HepG2 (cell line): ENCODE results near the gene ANKZF1. TPM values are rescaled to one million over a fixed set of nuclear protein-coding genes. Genes with fewer than 3 reads are reported as not detected.
A peak's percentile ranks its signal among the peaks of the same experiment; 100 is the strongest.

Experiments
- ATAC-seq: fragments of 200-7000 bp; cut with Tn5 transposase; 3 replicates; pipeline ENCODE4 v1.9.1; 2020; ENCODE audit warnings: mild to moderate bottlenecking, moderate library complexity
- BruUV-seq: library from RNA; stranded (reverse); fragments of 400-500 nt; replicated peaks from 2 replicates; lab custom pipeline; 2021; lab: Mats Ljungman, UMichigan
- CTCF ChIA-PET: fragments of 300-600 bp; formaldehyde crosslinking; extraction: SDS; loops from one replicate; lab custom pipeline; 2021; ENCODE audit warnings: low total read pairs, inconsistent platforms, low intra/inter-chr PET ratio; lab: Yijun Ruan, JAX
- POLR2A ChIA-PET: fragments of 350-600 bp; sonication (Branson Sonifier 250); formaldehyde crosslinking; loops from one replicate; lab custom pipeline; 2020; ENCODE audit warnings: antibody characterized with exemption, inconsistent platforms; lab: Yijun Ruan, JAX
- DNase-seq: peaks from one replicate; pipeline ENCODE4 v3.0.0-alpha.2; 2015; ENCODE audit warnings: low spot score
- FAIRE-seq: peaks from 3 replicates; lab custom pipeline; 2011; peaks lifted over from hg19 to GRCh38; lab: Jason Lieb, UNC
- H2AFZ ChIP-seq: one replicate; pipeline ENCODE4 v1.6.1; 2011; ENCODE audit warnings: low read length, inconsistent platforms
- H3K27ac ChIP-seq: fragments of 300-600 bp; 3 replicates; pipeline ENCODE4 v1.8.0; 2011; ENCODE audit warnings: mixed run types, mild to moderate bottlenecking, mixed read lengths, low read length, inconsistent platforms; ENCODE audit not compliant: insufficient read depth; ENCODE audit errors: extremely low read length
- H3K27me3 ChIP-seq, 2 experiments: fragments of 200-600 bp in 1 of 2; 2 replicates in 1 of 2; 3 replicates in 1 of 2; pipeline versions ENCODE4 v1.6.0 to v1.8.0; 2011; ENCODE audit warnings: low read length in 2 of 2, mild to moderate bottlenecking in 2 of 2, moderate library complexity in 2 of 2, inconsistent platforms in 1 of 2; ENCODE audit not compliant: insufficient read depth in 2 of 2, control insufficient read depth in 1 of 2
- H3K36me3 ChIP-seq, 2 experiments: fragments of 200-600 bp in 1 of 2; replicated peaks in 1 of 2; 2 replicates in 1 of 2; 3 replicates in 1 of 2; pipeline versions ENCODE4 v1.5.1 to v1.8.0; 2011; ENCODE audit warnings: low read length in 2 of 2, inconsistent platforms in 1 of 2; ENCODE audit not compliant: insufficient read depth in 2 of 2, control insufficient read depth in 1 of 2
- H3K4me1 ChIP-seq: 2 replicates; pipeline ENCODE4 v1.5.1; 2012; ENCODE audit warnings: low read length, inconsistent platforms; ENCODE audit not compliant: insufficient read depth
- H3K4me2 ChIP-seq: 2 replicates; pipeline ENCODE4 v1.6.0; 2011; ENCODE audit warnings: low read depth, low read length, inconsistent platforms
- H3K4me3 ChIP-seq, 3 experiments: fragments of 200-600 bp in 1 of 3; sonication (generic), shearing (Covaris generic) in 1 of 3; replicated peaks in 1 of 3; 2 replicates each; pipeline ENCODE4 v1.5.1; 2011 to 2016; ENCODE audit warnings: low read length in 3 of 3, inconsistent platforms in 2 of 3, low read depth in 2 of 3, mild to moderate bottlenecking in 2 of 3, control low read depth in 1 of 3, mixed read lengths in 1 of 3; ENCODE audit not compliant: insufficient read depth in 1 of 3
- H3K79me2 ChIP-seq: one replicate; pipeline ENCODE4 v1.6.1; 2011; ENCODE audit warnings: low read length, inconsistent platforms; ENCODE audit not compliant: insufficient read depth
- H3K9ac ChIP-seq: 2 replicates; pipeline ENCODE4 v1.6.0; 2011; ENCODE audit warnings: mild to moderate bottlenecking, low read depth, low read length, inconsistent platforms; ENCODE audit not compliant: insufficient read depth
- H3K9me3 ChIP-seq: 2 replicates; pipeline ENCODE4 v1.5.1; 2012; ENCODE audit warnings: mild to moderate bottlenecking, low read length
- H4K20me1 ChIP-seq: 2 replicates; pipeline ENCODE4 v1.6.0; 2011; ENCODE audit warnings: inconsistent platforms, mild to moderate bottlenecking, low read length, moderate library complexity; ENCODE audit not compliant: insufficient read depth
- HDAC1 ChIP-seq: sonication (generic); formaldehyde crosslinking; IDR thresholded peaks from 2 replicates; pipeline ENCODE4 v1.5.1; 2020; ENCODE audit warnings: mild to moderate bottlenecking, missing genetic modification reagents
- HINFP ChIP-seq: sonication (generic); formaldehyde crosslinking; IDR thresholded peaks from 2 replicates; pipeline ENCODE4 v1.4.0; 2020; ENCODE audit warnings: low read depth, mild to moderate bottlenecking, missing genetic modification reagents
- JUND ChIP-seq: sonication (generic); formaldehyde crosslinking; IDR thresholded peaks from 2 replicates; pipeline ENCODE4 v1.8.0; 2022; ENCODE audit warnings: mild to moderate bottlenecking, missing genetic modification reagents
- KIAA2018 ChIP-seq: sonication (generic); formaldehyde crosslinking; IDR thresholded peaks from 2 replicates; pipeline ENCODE4 v1.5.0; 2020; ENCODE audit warnings: mild to moderate bottlenecking, missing genetic modification reagents, borderline replicate concordance
- LCORL ChIP-seq, 2 experiments: fragments of 450-650 bp in 1 of 2; sonication (generic) in 1 of 2; formaldehyde crosslinking in 1 of 2; IDR thresholded peaks; 2 replicates each; pipeline versions ENCODE4 v1.5.0 to v1.6.1; 2017 to 2020; ENCODE audit warnings: antibody characterized with exemption in 1 of 2, missing genetic modification reagents in 1 of 2
- MIER3 ChIP-seq: IDR thresholded peaks from 2 replicates; pipeline ENCODE4 v1.6.1; 2016; ENCODE audit warnings: missing compliant biosample characterization, borderline replicate concordance
- POLR2A ChIP-seq, 2 experiments: IDR thresholded peaks; 2 replicates each; pipeline ENCODE4 v1.6.1; 2011; ENCODE audit warnings: low read depth in 2 of 2, low read length in 2 of 2, mild to moderate bottlenecking in 1 of 2, moderate library complexity in 1 of 2; ENCODE audit not compliant: insufficient read depth in 1 of 2
- SAFB2 ChIP-seq: sonication (generic); formaldehyde crosslinking; IDR thresholded peaks from 2 replicates; pipeline ENCODE4 v1.5.1; 2020; ENCODE audit warnings: missing genetic modification reagents, low read depth, mild to moderate bottlenecking, borderline replicate concordance
- TEAD2 ChIP-seq: sonication (generic); formaldehyde crosslinking; IDR thresholded peaks from 2 replicates; pipeline ENCODE4 v1.9.0; 2021; ENCODE audit warnings: missing genetic modification reagents
- ZKSCAN5 ChIP-seq: sonication (generic); formaldehyde crosslinking; IDR thresholded peaks from 2 replicates; pipeline ENCODE4 v1.5.1; 2020; ENCODE audit warnings: mild to moderate bottlenecking, missing genetic modification reagents
- ZNF138 ChIP-seq: sonication (generic); formaldehyde crosslinking; IDR thresholded peaks from 2 replicates; pipeline ENCODE4 v1.5.0; 2020; ENCODE audit warnings: mild to moderate bottlenecking, low read depth, missing genetic modification reagents
- ZNF572 ChIP-seq: sonication (generic); formaldehyde crosslinking; IDR thresholded peaks from 2 replicates; pipeline ENCODE4 v1.5.1; 2020; ENCODE audit warnings: mild to moderate bottlenecking, missing genetic modification reagents
- WGBS: methylation state at CpG from one replicate; pipeline ENCODE4 v1.1.6; 2017; ENCODE audit warnings: low lambda C conversion rate; 5-methylcytosine and 5-hydroxymethylcytosine counted together
- in situ Hi-C: cut with HindIII; loops from 2 replicates; pipeline ENCODE4 v1.10.0; 2017; ENCODE audit warnings: low pct_unique_long_range_greater_than_20kb; ENCODE audit not compliant: extremely low pct_ligation_motif_present
- intact Hi-C: fragments of 100-400 bp; cut with micrococcal nuclease; formaldehyde crosslinking; loops from one replicate; pipeline ENCODE4 v1.10.0; 2022; ENCODE audit not compliant: unreplicated experiment
- polyA plus RNA-seq, 8 experiments: library from polyadenylated mRNA; depleted of rRNA in 3 of 8; stranded (reverse) in 7 of 8; unstranded in 1 of 8; fragments of >200 nt; fragmentation: Illumina TruSeq in 4 of 8; extraction: Trizol in 4 of 8; gene quantifications; 2 replicates each; pipeline versions ENCODE4 v1.2.1 to v1.2.3, GENCODE V29; 2011 to 2016; ENCODE audit warnings: low read depth in 4 of 8, missing spikeins in 1 of 8, mixed read lengths in 1 of 8; ENCODE audit not compliant: insufficient read depth in 1 of 8
- total RNA-seq, 5 experiments: library from RNA; depleted of rRNA; stranded (reverse); fragments of >200 nt; fragmentation: Illumina TruSeq; extraction: Trizol; gene quantifications; 2 replicates each; pipeline ENCODE4 v1.2.3, GENCODE V29; 2016; ENCODE audit warnings: low read depth in 1 of 5
- TF ChIP-seq, protein P1 (sequence below): sonication (generic); formaldehyde crosslinking; IDR thresholded peaks from 2 replicates; pipeline ENCODE4 v1.4.0; 2020; ENCODE audit warnings: mild to moderate bottlenecking, missing genetic modification reagents

Gene ANKZF1
- total and polyA plus RNA-seq, 2 of the 13 experiments (the other 11 are each of a cell fraction or from before 2014, with no cell fraction given) = 25.3 to 128 TPM

DNA sequence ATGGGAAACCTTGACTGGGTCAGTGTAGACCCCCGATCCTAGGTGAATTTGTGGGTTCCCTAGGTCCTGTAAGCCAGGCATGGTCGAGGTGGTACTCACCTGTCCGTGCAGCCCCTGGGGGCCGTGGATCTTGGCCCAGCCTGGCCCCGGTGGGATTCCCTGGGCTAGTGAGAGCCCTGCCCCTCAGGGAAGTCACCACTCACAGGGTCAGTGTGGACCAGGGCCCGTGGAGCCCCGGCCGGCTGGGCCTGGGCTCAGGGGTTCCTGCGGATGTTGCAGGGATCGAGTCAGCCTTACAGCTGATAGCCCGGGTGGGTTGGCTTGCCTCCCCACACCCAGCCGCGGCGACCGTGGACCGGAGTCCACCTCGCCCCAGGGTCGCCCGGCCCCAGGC is 698 bp upstream of the ANKZF1 start:
- peak; percentile 68 for ATAC-seq
- no peak for TF ChIP-seq TEAD2
- TF ChIP-seq, protein P1, sequence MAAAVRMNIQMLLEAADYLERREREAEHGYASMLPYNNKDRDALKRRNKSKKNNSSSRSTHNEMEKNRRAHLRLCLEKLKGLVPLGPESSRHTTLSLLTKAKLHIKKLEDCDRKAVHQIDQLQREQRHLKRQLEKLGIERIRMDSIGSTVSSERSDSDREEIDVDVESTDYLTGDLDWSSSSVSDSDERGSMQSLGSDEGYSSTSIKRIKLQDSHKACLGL = peak; percentile 80
- peak in 1 of 2 experiments; percentile 61; a peak in 2 of 4 replicates for TF ChIP-seq POLR2A (IDR thresholded peaks at IDR 0.05; ENCODE audit: insufficient read depth in 1 of 2, low read depth in 2 of 2, low read length in 2 of 2)
- no peak for TF ChIP-seq HINFP (CRISPR knock-in tag)
- TF ChIP-seq SAFB2 (CRISPR knock-in tag) = peak; percentile 9; the same call in 1 of the 2 replicates
- 0 out of 2 replicates have a peak, but pooled peaks have one; percentile 36 for TF ChIP-seq ZKSCAN5
- no peak for TF ChIP-seq KIAA2018 (CRISPR knock-in tag)
- no peak for TF ChIP-seq MIER3
- TF ChIP-seq LCORL (IDR thresholded peaks at IDR 0.05) = no peak
- 0 out of 2 replicates have a peak, but pooled peaks have one; percentile 13 for TF ChIP-seq LCORL (CRISPR knock-in tag; IDR thresholded peaks at IDR 0.05)
- TF ChIP-seq ZNF572 (CRISPR knock-in tag) = 0 out of 2 replicates have a peak, but pooled peaks have one; percentile 79
- TF ChIP-seq HDAC1 (CRISPR knock-in tag) = no peak
- 0 out of 2 replicates have a peak, but pooled peaks have one; percentile 9 for TF ChIP-seq JUND (CRISPR knock-in tag)
- TF ChIP-seq ZNF138 = peak; percentile 45; the same call in 1 of the 2 replicates

More for the DNA sequence above, 698 bp upstream of the ANKZF1 start:
- POLR2A ChIA-PET = interaction anchor here (1.0 to 6.6 kb wide), 17 partner anchors 10 to 159 kb away, joined by 3 to 80 read pairs (median 7); partner anchors contain the start of genes ABCB6, CNPPD1, DNAJB2 and DNPEP
- no peak overlapping the region for H2AFZ ChIP-seq
- no peaks in the 10 kb centered on the region for H4K20me1 ChIP-seq
- H3K27ac ChIP-seq = peak overlapping the region; percentile 81
- peaks cover 39% of the 10 kb centered on the region for H3K4me1 ChIP-seq
- peaks cover 51% of the 10 kb centered on the region for H3K79me2 ChIP-seq
- H3K9me3 ChIP-seq = no peaks in the 10 kb centered on the region
- H3K4me2 ChIP-seq = peak overlapping the region; percentile 91
- H3K27me3 ChIP-seq = no peaks in the 10 kb centered on the region; a peak in 1 of 5 replicates
- no peak for DNase-seq
- in situ Hi-C loops = no loop called here
- H3K36me3 ChIP-seq = peaks cover 32 to 55% of the 10 kb centered on the region in 2 experiments
- BruUV-seq = no TSS peak
- 1% methylated on average over 12 of the region's 19 CpGs for WGBS
- intact Hi-C loops = loop anchor here (1.0 kb wide), 5 partner anchors 11 to 66 kb away; partner anchors contain the start of genes ABCB6, GLB1L, STK16 and ZFAND2B
- peak overlapping the region; percentile 91 to 93 (median 93) for H3K4me3 ChIP-seq
- peak overlapping the region; percentile 91 for H3K9ac ChIP-seq
- CTCF ChIA-PET = interaction anchor here (1.2 to 2.3 kb wide), 2 partner anchors 66 to 70 kb away, joined by 3 to 15 read pairs; no protein-coding TSS in a partner anchor
- FAIRE-seq = no peak
